Thymus (tissue), 11 donors: Measurements from ENCODE around the gene ASB10. TPM values are rescaled to one million over a fixed set of nuclear protein-coding genes. Genes with fewer than 3 reads are reported as not detected.

Experiments
- DNase-seq, 9 donors: peaks; one replicate each; pipeline ENCODE4 v3.0.0-alpha.2; 2013; ENCODE audit warnings: low spot score in 9 of 9, low read depth in 6 of 9, missing footprints in 1 of 9
- H3K27ac ChIP-seq, 2 donors: one replicate each; pipeline ENCODE4 v1.5.1; 2013; ENCODE audit warnings: control low read depth in 1 of 2, low read depth in 1 of 2, low read length in 1 of 2, mild to moderate bottlenecking in 1 of 2, moderate library complexity in 1 of 2
- H3K27me3 ChIP-seq, 2 donors: one replicate each; pipeline ENCODE4 v1.5.1; 2013; ENCODE audit warnings: low read length in 1 of 2; ENCODE audit not compliant: control insufficient read depth in 2 of 2, insufficient read depth in 1 of 2
- H3K36me3 ChIP-seq, 2 donors: one replicate each; pipeline ENCODE4 v1.5.1; 2013; ENCODE audit warnings: low read length in 1 of 2, mild to moderate bottlenecking in 1 of 2, moderate library complexity in 1 of 2; ENCODE audit not compliant: control insufficient read depth in 2 of 2, insufficient read depth in 2 of 2
- H3K4me1 ChIP-seq, 2 donors: one replicate each; pipeline ENCODE4 v1.5.1; 2013; ENCODE audit warnings: low read length in 2 of 2; ENCODE audit not compliant: control insufficient read depth in 2 of 2, insufficient read depth in 2 of 2
- H3K4me3 ChIP-seq, 2 donors: one replicate each; pipeline ENCODE4 v1.5.1; 2013; ENCODE audit warnings: low read length in 2 of 2, control low read depth in 1 of 2, mild to moderate bottlenecking in 1 of 2
- H3K9me3 ChIP-seq, 2 donors: one replicate each; pipeline ENCODE4 v1.5.1; 2013; ENCODE audit warnings: low read length in 1 of 2, mild to moderate bottlenecking in 1 of 2; ENCODE audit not compliant: control insufficient read depth in 2 of 2, insufficient read depth in 1 of 2
- WGBS: extraction: QIAGEN DNeasy Blood & Tissue Kit; methylation state at CpG from one replicate; pipeline ENCODE4 v1.1.7; 2013; 5-methylcytosine and 5-hydroxymethylcytosine counted together
- polyA plus RNA-seq: library from polyadenylated mRNA; stranded (reverse); fragments of 200-250 nt; gene quantifications from one replicate; pipeline ENCODE4 v1.2.3, GENCODE V29; 2013
- total RNA-seq: library from RNA; stranded (reverse); fragments of 120-200 nt; gene quantifications from one replicate; pipeline ENCODE4 v1.2.4, GENCODE V29; 2013
- donor health status: healthy.

ASB10 gene
- total and polyA plus RNA-seq, 2 donors: 0.05 TPM; not detected in 1

- Histone ChIP-seq H3K27me3 (peaks cover 28 to 71% of the 10 kb centered on the region in 2 donors), H3K27ac (no peak overlapping the region)
- WGBS: 97% methylated on average over 1 of the region's 1 CpG
These were observed 25.3 kb downstream of the ASB10 start for GRCh38 chr7:151161757-151162156.

GRCh38 chr7:151157645-151158329 is 29.3 kb downstream of the ASB10 start:
- H3K27me3 ChIP-seq: peaks cover 4 to 50% of the 10 kb centered on the region in 2 donors

More at GRCh38 chr7:151161757-151162156, 25.3 kb downstream of the ASB10 start:
- H3K4me3 ChIP-seq: no peak overlapping the region
- H3K36me3 ChIP-seq: no peaks in the 10 kb centered on the region
- no peak for DNase-seq
- H3K4me1 ChIP-seq: no peaks in the 10 kb centered on the region
- H3K9me3 ChIP-seq: no peaks in the 10 kb centered on the region

DNA sequence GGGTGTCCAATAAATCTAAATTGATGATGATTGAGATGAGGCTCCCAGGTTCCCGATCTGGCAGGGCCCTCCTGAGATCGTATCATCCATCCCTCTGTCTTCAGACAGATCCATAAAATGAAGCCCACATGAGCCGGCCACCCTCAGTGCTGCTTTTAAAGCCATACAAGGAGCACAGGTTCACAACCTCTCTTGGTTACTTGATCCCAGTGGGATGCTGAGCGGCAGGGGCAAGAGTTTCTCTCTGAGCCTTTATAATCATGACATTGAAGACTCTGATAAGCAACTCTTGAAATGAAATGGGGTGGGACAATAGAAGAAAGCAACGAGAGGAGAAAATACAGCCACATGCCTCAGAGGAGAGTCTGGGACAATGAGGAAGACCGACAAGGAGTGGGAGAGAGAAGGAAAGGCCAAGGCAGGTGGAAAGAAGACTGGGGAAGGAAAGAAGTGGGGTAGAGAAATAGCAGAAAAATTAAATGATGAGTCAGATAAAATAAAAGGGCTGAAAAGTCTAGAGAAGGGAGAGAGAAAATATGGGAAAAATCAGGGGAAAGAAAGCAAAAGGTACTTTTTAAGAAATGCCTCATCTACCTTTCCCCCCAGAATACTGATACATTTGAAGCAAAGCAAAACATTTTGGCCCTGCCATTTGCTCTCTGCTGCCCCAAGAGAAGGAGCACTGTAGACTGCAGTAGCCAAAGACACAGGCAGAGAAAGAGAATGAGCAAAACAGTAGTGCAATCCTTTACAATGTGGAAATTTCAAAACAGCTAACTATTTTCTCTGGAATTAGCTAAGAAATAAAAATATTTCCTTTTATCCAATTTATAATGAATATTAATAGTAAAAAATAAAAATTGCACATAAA is 34.2 kb downstream of the ASB10 start:
- H3K4me3 ChIP-seq: no peak overlapping the region
- peaks cover 10 to 59% of the 10 kb centered on the region in 2 donors for H3K27me3 ChIP-seq
- H3K27ac ChIP-seq: no peak overlapping the region
- DNase-seq: no peak
- H3K36me3 ChIP-seq: no peaks in the 10 kb centered on the region
- no peaks in the 10 kb centered on the region for H3K4me1 ChIP-seq
- WGBS: 79% methylated on average over 6 of the region's 6 CpGs
- H3K9me3 ChIP-seq: no peaks in the 10 kb centered on the region

More at GRCh38 chr7:151157645-151158329, 29.3 kb downstream of the ASB10 start:
- H3K4me1 ChIP-seq: no peaks in the 10 kb centered on the region
- no peaks in the 10 kb centered on the region for H3K36me3 ChIP-seq
- no peaks in the 10 kb centered on the region for H3K9me3 ChIP-seq
- no peak overlapping the region for H3K27ac ChIP-seq
- WGBS: 92% methylated on average over 7 of the region's 7 CpGs
- H3K4me3 ChIP-seq: no peak overlapping the region
- DNase-seq: no peak

- Histone ChIP-seq H3K36me3 (no peaks in the 10 kb centered on the region), H3K27ac (no peak overlapping the region), H3K27me3 (peaks cover 8 to 53% of the 10 kb centered on the region in 2 donors), H3K4me3 (no peak overlapping the region), H3K4me1 (no peaks in the 10 kb centered on the region), H3K9me3 (no peaks in the 10 kb centered on the region)
- 86% methylated on average over 3 of the region's 3 CpGs for WGBS
- DNase-seq: no peak
These were observed 36.7 kb downstream of the ASB10 start for GRCh38 chr7:151150388-151150787.

DNA sequence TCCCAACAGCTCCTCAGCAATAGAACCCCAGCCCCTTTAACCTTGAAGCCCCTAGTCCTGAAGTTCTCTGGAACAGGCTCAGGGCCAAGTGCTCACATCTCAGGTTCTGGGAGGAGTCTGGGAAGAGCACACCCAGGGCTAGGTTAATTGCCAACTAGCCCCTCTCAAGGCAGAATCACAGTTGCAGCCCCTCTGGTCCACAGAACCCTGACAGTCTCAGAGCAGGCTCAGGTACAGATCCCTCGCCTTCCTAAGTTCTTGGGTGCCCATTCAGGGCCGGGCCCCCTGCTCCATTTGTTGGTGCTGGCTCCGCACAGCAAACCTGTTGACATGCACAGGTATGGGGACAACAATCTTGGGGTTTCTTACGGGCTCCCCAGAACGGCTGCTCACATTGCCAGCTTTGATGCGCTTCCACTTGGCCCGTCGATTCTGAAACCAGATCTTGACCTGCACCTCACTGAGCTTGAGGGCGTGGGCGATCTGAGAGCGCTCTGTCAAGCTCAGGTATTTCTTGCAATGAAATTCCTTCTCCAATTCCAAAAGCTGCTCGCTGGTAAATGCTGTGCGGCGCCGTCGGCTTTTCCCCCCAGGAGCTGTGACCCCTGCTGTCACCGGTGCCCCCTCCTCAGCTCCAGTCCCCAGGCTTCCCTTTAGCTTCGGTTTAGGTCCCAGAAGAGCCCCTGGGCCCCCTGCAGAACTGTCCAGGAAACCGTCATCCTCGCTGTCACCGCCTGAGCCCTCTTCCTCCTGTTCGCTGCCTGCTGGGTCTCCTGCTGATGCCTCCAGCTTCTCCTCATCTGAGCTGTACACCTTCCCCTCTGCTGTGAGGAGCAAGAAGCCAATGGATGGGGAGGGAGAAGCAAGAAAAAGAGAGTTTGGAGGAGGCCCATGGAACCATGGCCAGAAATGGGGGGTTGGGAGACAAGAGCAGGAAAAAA is 38.5 kb downstream of the ASB10 start:
- H3K4me1 ChIP-seq: no peaks in the 10 kb centered on the region
- no peaks in the 10 kb centered on the region for H3K9me3 ChIP-seq
- WGBS: 69% methylated on average over 22 of the region's 22 CpGs
- no peak overlapping the region for H3K27ac ChIP-seq
- peaks cover 8 to 45% of the 10 kb centered on the region in 2 donors for H3K27me3 ChIP-seq
- H3K4me3 ChIP-seq: no peak overlapping the region
- DNase-seq: no peak
- peaks cover 0 to 4% of the 10 kb centered on the region in 2 donors for H3K36me3 ChIP-seq

- no peak for DNase-seq
- 96% methylated on average over 3 of the region's 3 CpGs for WGBS
- Histone ChIP-seq H3K9me3 (no peaks in the 10 kb centered on the region), H3K36me3 (peaks cover 0 to 4% of the 10 kb centered on the region in 2 donors), H3K27me3 (peaks cover 4 to 33% of the 10 kb centered on the region in 2 donors), H3K4me3 (no peak overlapping the region), H3K4me1 (no peaks in the 10 kb centered on the region), H3K27ac (no peak overlapping the region)
These were observed 40.3 kb downstream of the ASB10 start for GRCh38 chr7:151146761-151147160.

GRCh38 chr7:151144387-151144786 is 42.7 kb downstream of the ASB10 start:
- peaks cover 2 to 18% of the 10 kb centered on the region in 2 donors for H3K27me3 ChIP-seq
- no peak for DNase-seq
- H3K36me3 ChIP-seq: peaks cover 0 to 4% of the 10 kb centered on the region in 2 donors
- no peak overlapping the region for H3K4me3 ChIP-seq
- WGBS: 97% methylated on average over 7 of the region's 7 CpGs
- no peaks in the 10 kb centered on the region for H3K9me3 ChIP-seq
- no peak overlapping the region for H3K27ac ChIP-seq
- no peaks in the 10 kb centered on the region for H3K4me1 ChIP-seq

DNA sequence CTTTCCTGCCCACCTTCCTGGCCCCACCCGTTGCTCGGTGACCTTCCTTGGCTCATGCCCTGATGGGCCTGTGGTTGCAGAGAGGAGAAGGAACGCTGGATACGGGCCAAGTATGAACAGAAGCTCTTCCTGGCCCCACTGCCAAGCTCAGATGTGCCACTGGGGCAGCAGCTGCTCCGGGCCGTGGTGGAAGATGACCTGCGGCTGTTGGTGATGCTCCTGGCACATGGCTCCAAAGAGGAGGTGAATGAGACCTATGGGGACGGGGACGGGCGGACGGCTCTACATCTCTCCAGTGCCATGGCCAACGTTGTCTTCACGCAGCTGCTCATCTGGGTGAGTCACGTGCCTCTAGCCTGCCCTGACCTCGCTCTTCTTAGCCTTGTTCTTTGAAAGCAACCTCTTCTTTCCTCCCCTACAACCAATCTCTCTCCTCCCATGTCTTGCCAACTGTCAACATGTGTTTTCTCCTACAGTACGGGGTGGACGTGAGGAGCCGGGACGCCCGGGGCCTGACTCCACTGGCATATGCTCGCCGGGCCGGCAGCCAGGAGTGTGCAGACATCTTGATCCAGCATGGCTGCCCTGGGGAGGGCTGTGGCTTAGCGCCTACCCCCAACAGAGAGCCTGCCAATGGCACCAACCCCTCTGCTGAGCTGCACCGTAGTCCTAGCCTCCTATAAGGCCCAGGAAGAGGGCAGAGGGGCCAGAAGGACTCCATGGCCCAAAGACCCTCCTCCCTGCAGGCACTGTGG is 43.6 kb downstream of the ASB10 start:
- Histone ChIP-seq H3K9me3 (no peaks in the 10 kb centered on the region), H3K36me3 (peaks cover 0 to 4% of the 10 kb centered on the region in 2 donors), H3K4me1 (no peaks in the 10 kb centered on the region), H3K27me3 (peaks cover 2 to 9% of the 10 kb centered on the region in 2 donors), H3K4me3 (no peak overlapping the region), H3K27ac (no peak overlapping the region)
- no peak for DNase-seq
- WGBS: 93% methylated on average over 25 of the region's 25 CpGs
